GM18502 (cell line): ENCODE data around the gene DTYMK.
"Not testable (repeated sequence)": the region's sequence is repeated elsewhere in the genome, so short reads cannot be mapped to it uniquely, and the experiment has no call there.

Experiments used
- ATAC-seq: cut with Tn5 transposase; IDR thresholded peaks from one replicate; pipeline ENCODE4 v1.9.1; 2021; ENCODE audit warnings: mild to moderate bottlenecking; ENCODE audit not compliant: unreplicated experiment, poor library complexity

Gene DTYMK

GRCh38 chr2:241673189-241673663 is 13.4 kb downstream of the DTYMK start:
- no peak for ATAC-seq

DNA sequence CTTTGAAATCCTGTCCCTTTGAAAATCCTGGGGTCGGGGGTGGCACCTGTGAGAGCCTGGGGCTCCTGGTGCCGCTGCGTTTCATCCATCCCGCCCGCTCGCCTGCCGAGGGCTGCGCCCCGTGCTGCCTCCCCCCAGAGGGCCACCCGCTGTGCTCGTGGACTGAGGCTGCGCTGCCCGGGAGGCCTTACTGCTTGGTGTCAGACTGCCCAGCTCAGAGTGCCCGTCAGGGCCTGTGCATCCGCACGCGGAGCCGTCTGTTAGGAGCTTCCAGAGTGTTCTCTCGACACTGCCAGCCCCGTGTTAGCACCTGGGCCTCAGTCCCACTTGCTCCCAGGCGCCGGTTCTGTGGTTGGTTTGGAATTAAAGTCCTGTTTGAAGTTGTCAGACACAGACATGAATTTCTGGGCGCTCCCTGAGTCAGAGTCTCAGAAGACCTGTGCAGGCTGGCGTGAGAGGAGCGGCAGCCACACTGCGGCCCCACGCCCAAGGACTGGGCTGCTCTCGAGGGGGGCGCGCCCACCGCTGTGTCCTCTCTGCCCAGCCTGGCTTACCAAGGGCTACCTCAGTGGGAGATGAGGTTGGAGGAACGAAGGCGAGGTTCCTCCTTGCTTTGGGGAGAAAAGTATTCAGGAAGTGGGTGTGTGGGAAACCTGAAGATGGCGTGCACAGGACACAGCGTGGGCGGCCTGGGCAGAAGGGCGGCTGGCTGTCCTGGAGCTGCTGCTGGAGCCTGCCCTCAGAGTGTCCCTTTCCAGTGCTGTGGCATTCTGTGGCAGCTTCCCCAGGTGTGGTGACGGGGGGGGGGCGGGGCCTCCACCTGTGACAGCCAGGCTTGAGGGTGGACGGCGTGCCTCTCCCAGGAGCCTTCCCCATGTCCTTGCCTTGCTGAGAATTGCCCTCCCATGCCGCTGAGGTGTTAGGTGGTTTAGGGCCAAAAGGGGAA is 14.1 kb downstream of the DTYMK start:
- ATAC-seq = no peak

- ATAC-seq = no peak
Measured at GRCh38 chr2:241671457-241672240, 15.0 kb downstream of the DTYMK start.

GRCh38 chr2:241670333-241671110 is 16.1 kb downstream of the DTYMK start:
- no peak for ATAC-seq

DNA sequence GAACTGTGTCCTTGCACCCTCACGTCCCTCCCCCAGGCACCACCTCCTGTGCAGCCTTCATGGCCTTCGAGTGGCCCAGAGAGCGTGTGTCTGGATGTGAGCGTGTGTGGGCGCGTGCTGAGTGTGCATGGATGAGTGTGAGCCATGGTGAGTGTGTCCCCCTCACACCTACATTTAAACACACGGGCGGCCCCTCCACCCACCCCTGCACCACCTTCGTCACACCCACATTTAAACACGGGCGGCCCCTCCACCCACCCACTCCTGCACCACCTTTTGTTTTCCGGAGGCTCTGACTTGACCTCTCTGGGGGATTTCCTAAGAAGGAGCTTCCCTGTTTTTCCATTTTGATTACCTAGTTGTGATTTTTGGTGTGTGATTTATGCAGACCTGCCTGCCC is 17.8 kb downstream of the DTYMK start:
- no peak for ATAC-seq

GRCh38 chr2:241668354-241668753 is 18.3 kb downstream of the DTYMK start:
- ATAC-seq = no peak

- ATAC-seq = no peak
Measured at GRCh38 chr2:241666627-241667400, 19.8 kb downstream of the DTYMK start.

DNA sequence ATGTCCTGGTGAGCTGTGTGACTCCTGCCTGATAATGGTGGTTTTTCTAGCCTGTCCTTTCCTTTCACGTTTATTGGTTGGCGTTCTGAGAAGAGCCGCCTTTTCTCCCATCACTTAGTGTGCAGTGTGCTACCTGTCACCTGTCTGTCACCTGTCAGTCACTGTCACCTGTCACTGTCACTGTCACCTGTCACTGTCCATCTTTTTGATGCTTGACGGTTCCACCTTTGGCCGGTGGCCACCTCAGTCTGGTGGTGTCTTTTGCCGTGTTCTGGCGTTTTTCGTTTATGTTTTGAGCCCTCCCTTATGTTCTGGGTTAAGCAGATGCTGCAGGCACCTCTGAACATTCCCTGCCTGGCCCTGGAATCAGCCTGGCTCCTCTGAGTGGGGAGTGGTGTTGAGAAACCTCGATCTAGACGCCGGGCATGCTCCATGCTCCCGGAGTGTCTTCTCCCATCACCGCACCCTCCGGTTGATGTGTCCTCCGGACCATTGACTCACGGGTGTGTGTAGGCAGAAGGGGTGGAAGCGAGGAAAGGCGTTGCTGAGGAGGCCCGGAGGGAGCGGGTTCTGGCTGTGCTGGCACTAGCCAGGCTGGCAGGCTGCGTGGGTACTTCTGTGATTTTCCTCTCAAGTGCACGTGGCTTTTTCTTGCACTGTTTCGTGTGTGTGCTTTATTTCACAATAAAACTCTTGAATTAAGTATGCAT is 20.7 kb downstream of the DTYMK start:
- ATAC-seq = no peak

DNA sequence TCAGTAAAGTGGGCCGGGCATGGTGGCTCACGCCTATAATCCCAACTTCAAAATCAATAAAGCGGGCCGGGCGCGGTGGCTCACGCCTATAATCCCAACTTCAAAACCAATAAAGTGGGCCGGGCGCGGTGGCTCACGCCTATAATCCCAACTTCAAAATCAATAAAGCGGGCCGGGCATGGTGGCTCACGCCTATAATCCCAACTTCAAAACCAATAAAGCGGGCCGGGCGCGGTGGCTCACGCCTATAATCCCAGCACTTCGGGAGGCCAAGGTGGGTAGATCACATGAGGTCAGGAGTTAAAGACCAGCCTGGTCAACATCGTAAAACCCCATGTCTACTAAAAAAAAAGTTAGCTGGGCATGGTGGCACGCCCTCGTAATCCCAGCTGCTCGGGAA is 23.9 kb downstream of the DTYMK start:
- not testable (repeated sequence) for ATAC-seq

GRCh38 chr2:241660593-241661213 is 25.9 kb downstream of the DTYMK start:
- ATAC-seq = no peak

DNA sequence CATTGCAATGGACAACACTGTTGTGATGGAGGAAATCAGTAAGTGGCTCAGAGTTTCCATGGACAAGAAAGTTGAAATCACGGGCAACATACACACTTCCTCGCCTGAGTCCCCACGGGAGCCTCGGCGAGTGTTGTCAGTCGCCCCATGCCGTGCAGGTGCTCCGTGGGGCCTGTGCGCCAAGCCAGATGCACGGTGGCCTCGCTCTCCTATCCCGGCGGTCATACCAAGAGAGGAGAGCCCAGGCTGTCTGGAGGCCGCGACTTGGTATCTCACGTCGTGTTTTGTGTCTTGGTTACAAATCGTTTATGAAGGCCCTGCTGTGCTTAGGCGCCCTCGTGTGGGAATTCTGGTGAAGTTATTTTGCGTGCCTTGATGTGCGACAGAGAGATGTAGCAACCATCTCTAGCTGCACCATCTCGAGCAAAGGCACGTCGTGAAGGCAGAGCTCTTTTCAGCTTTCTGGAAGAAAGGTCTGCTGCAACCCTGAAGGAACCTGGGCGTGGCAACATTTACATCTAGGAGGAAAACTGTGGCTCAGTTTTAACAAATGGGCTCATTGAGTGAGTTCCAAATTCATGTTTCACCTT is 27.4 kb downstream of the DTYMK start:
- no peak for ATAC-seq

GRCh38 chr2:241658296-241658695 is 28.3 kb downstream of the DTYMK start:
- no peak for ATAC-seq

DNA sequence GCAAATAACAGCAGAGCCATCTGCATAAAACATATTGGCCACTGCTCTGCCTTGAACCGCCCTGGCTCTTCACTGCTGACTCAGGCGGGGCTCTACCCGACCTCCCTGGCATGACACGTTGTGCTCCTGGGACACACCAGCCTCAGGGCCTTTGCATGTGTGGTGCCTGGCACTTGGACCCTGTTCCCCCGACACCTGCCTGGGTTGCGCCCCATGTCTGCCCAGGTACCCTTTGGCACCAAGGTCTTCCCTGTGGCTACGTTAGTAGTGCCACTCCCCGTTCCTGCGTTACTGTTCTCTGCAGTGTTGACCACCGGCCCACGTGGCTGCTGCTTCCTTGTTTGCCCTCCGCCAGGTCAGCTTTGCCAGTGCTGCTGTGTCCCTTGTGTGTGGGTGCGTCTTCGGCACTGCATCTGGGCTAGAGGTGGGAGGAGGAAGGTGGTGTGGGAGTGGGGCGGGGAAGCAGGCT is 28.8 kb downstream of the DTYMK start:
- no peak for ATAC-seq

DNA sequence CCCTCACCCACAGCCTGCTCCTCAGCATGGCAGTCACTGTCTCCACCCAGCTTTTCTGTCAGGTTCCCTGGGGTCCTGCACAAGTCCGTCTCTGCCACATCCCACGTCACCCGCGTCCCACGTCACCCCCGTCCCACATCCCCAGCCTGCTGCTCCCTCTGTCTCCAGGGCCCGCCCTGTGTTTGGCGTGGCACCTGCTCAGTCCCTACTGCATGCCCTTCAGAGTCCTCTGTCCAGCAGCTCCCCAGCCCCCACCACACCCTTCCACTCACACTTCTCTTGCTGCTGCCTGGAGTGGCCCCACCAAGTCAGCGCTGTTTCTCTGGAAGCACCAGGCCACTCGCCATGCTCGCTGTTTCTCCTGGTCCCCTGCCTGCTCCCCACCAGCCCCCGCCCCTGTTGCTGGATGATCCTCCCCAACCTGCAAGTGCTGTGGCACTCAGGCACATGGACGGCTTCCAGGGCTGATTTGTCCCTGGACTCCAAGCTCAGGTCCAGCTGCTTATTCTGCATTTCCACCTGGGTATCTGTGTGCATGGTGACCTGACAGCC is 30.3 kb downstream of the DTYMK start:
- ATAC-seq = no peak

GRCh38 chr2:241655516-241656189 is 31.0 kb downstream of the DTYMK start:
- no peak for ATAC-seq

DNA sequence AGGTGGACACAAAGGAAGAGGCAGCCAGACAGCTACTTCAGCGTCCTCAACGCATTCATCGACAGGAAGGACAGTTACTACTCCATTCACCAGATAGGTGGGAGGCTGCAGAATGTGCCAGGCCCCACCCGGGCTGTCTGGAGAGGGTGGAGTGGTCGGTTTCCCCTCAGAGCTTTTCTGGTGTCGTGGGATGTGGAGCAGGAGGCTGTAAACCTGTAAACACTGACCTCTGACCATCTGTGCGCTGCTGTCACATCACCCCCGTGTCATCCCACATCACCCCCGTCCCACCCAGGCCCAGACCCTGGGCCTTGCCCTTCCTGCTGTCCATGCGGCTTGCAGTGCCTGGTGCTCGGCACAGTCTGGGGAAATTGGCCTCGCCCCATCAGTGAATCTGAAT is 32.1 kb downstream of the DTYMK start:
- ATAC-seq = no peak

- no peak for ATAC-seq
Measured at GRCh38 chr2:241653210-241653750, 33.3 kb downstream of the DTYMK start.
